ENCODE results near the gene MAGEB3. TPM values are rescaled to one million over a fixed set of nuclear protein-coding genes. Genes with fewer than 3 reads are reported as not detected.

Gene MAGEB3, protein sequence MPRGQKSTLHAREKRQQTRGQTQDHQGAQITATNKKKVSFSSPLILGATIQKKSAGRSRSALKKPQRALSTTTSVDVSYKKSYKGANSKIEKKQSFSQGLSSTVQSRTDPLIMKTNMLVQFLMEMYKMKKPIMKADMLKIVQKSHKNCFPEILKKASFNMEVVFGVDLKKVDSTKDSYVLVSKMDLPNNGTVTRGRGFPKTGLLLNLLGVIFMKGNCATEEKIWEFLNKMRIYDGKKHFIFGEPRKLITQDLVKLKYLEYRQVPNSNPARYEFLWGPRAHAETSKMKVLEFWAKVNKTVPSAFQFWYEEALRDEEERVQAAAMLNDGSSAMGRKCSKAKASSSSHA
- polyA plus RNA-seq (2012; ENCODE audit: insufficient read length, low read depth) = not detected

DNA sequence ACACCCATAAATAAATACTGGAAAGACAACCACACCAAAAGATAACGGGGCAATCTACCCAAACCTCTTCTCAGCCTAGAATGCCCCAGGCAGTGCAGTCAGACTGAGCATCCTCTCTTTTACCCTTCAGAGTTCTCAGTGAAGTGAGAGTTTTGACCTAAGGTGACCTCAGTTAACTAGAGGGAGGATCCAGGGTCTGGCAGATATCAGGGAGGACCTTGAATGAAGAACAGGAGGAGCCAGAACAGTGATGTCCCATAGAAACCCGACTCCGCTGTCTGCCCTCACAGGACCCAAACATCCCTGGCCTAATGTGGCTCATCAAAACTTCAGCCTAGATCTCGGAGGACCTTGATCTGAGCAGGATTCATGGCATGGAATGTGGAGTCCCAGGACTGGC, at the start of gene MAGEB3:
Gene MAGEB3, plus strand, starts transcription at position 263 of the 400 bp plus-strand sequence. CDS start 5,268 bp downstream, outside the sequence.
- TF ChIP-seq FOXP2 (optimal IDR thresholded peaks at IDR 0.05; ENCODE audit: borderline replicate concordance, extremely low read depth, extremely low read length, insufficient read depth) (no peak), POLR2AphosphoS5 (IDR thresholded peaks at IDR 0.05; ENCODE audit: low read depth, low read length) (no peak), SIN3A (IDR thresholded peaks at IDR 0.05; ENCODE audit: borderline replicate concordance, insufficient read depth, low read length) (no peak), TAF1 (IDR thresholded peaks at IDR 0.05; ENCODE audit: borderline replicate concordance, insufficient read depth, low read length) (no peak)
- TF ChIP-seq, protein P1, sequence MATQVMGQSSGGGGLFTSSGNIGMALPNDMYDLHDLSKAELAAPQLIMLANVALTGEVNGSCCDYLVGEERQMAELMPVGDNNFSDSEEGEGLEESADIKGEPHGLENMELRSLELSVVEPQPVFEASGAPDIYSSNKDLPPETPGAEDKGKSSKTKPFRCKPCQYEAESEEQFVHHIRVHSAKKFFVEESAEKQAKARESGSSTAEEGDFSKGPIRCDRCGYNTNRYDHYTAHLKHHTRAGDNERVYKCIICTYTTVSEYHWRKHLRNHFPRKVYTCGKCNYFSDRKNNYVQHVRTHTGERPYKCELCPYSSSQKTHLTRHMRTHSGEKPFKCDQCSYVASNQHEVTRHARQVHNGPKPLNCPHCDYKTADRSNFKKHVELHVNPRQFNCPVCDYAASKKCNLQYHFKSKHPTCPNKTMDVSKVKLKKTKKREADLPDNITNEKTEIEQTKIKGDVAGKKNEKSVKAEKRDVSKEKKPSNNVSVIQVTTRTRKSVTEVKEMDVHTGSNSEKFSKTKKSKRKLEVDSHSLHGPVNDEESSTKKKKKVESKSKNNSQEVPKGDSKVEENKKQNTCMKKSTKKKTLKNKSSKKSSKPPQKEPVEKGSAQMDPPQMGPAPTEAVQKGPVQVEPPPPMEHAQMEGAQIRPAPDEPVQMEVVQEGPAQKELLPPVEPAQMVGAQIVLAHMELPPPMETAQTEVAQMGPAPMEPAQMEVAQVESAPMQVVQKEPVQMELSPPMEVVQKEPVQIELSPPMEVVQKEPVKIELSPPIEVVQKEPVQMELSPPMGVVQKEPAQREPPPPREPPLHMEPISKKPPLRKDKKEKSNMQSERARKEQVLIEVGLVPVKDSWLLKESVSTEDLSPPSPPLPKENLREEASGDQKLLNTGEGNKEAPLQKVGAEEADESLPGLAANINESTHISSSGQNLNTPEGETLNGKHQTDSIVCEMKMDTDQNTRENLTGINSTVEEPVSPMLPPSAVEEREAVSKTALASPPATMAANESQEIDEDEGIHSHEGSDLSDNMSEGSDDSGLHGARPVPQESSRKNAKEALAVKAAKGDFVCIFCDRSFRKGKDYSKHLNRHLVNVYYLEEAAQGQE (IDR thresholded peaks at IDR 0.05; ENCODE audit: insufficient read depth in 1 of 2, low read depth in 2 of 2, low read length in 2 of 2) = no peak

DNA sequence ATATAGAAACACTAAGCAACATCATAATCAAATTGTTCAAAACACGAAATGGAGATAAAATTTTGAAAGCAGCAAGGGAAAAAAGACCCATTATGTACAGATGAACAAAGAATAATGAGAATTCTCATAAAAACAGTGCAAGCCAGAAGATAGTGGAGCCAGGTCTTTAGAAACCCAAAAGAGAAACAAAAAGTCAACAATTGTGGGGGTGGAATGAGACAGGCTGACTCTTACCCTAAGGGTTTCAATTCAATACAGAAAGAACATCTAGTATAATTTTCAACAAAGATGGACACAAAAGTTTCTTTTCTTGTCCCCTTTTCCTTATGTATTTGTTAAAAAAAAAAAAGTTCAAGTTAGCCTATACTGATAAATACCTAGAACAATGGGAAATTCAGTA, 49.1 kb upstream of the MAGEB3 start:
- TF ChIP-seq FOXP2 (optimal IDR thresholded peaks at IDR 0.05; ENCODE audit: borderline replicate concordance, extremely low read depth, extremely low read length, insufficient read depth) (no peak), SIN3A (IDR thresholded peaks at IDR 0.05; ENCODE audit: borderline replicate concordance, insufficient read depth, low read length) (no peak)
- TF ChIP-seq, protein P1 (IDR thresholded peaks at IDR 0.05; ENCODE audit: insufficient read depth in 1 of 2, low read depth in 2 of 2, low read length in 2 of 2) = no peak

DNA sequence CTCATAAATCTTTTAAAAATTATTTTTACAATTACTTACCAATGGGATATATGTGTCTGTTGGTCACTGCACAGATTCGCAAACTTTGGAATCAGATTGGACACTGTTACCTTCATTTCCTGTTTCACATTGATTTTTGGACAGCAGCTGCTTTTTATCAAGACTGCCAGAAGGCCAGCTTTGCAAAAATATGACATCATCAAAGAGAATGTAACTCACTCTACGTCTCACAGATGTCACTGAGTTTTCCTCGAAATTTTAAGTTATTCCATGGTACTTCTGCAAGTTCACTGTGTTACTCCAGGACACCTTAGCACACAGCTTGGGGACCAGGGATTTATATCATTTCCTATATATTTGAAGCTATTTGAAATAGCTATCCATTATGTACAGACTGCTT, 46.9 kb upstream of the MAGEB3 start:
- TF ChIP-seq, protein P1 (IDR thresholded peaks at IDR 0.05; ENCODE audit: insufficient read depth in 1 of 2, low read depth in 2 of 2, low read length in 2 of 2) = no peak
- TF ChIP-seq POLR2AphosphoS5 (IDR thresholded peaks at IDR 0.05; ENCODE audit: low read depth, low read length) (no peak), SIN3A (IDR thresholded peaks at IDR 0.05; ENCODE audit: borderline replicate concordance, insufficient read depth, low read length) (no peak), TAF1 (IDR thresholded peaks at IDR 0.05; ENCODE audit: borderline replicate concordance, insufficient read depth, low read length) (no peak), FOXP2 (optimal IDR thresholded peaks at IDR 0.05; ENCODE audit: borderline replicate concordance, extremely low read depth, extremely low read length, insufficient read depth) (no peak)

DNA sequence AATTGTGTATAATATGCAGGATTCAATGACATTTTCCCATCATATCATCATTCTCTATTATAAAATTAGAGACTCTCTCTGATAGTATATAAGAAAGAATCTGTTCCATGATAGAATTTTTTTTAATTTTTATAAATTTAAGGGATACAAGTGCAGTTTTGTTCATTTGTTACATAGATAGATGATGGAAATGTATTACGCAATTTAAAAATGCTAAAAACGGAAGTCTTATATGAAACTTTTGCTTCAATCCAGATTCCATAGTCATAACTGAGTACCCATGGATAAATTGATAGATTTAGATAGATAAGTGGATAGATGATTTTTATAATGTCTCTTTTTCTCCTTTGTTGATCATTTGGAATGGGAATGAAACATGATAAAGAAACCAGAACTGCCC, 40.0 kb upstream of the MAGEB3 start:
- no peak for TF ChIP-seq SIN3A (IDR thresholded peaks at IDR 0.05; ENCODE audit: borderline replicate concordance, insufficient read depth, low read length)
- TF ChIP-seq, protein P1 (IDR thresholded peaks at IDR 0.05; ENCODE audit: insufficient read depth in 1 of 2, low read depth in 2 of 2, low read length in 2 of 2) = no peak
- TF ChIP-seq POLR2AphosphoS5 (IDR thresholded peaks at IDR 0.05; ENCODE audit: low read depth, low read length) = no peak
- TF ChIP-seq TAF1 (IDR thresholded peaks at IDR 0.05; ENCODE audit: borderline replicate concordance, insufficient read depth, low read length) = no peak
- no peak for TF ChIP-seq FOXP2 (optimal IDR thresholded peaks at IDR 0.05; ENCODE audit: borderline replicate concordance, extremely low read depth, extremely low read length, insufficient read depth)
